HFF-Myc (cell line): ENCODE measurements around the gene ASB10.

Experiments
- DNase-seq: peaks from one replicate; pipeline ENCODE4 v3.0.0-alpha.2; 2011; ENCODE audit warnings: low read depth; ENCODE audit errors: extremely low read depth
- H3K4me3 ChIP-seq: replicated peaks from 2 replicates; pipeline ENCODE4 v1.5.1; 2011; ENCODE audit warnings: low read depth, mild to moderate bottlenecking, control low read depth, low read length
- TF ChIP-seq, protein P1 (sequence below): IDR thresholded peaks from 2 replicates; pipeline ENCODE4 v1.5.1; 2012; ENCODE audit warnings: mild to moderate bottlenecking, low read depth, low read length, control low read depth; ENCODE audit errors: missing control alignments

The ASB10 gene

DNA sequence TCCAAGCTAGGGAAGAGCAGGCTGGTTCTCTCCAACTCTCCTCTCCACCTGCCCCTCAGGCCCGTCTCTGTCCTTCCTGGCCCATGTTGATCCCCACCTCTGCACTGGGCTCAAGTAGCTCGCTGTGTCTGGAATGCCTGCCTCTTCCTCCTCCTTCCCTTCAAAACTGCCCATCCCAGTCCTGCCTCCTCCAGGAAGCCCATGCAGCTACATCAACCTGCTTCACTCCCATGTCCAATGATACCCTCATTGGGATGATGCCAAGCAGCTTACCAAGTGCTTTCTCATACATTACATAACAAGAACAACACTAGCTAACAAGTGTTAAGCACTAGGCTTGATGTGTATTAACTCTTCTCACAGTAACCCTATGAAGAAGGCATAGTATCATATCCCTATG, 8.2 kb downstream of the ASB10 start:
- TF ChIP-seq, protein P1, sequence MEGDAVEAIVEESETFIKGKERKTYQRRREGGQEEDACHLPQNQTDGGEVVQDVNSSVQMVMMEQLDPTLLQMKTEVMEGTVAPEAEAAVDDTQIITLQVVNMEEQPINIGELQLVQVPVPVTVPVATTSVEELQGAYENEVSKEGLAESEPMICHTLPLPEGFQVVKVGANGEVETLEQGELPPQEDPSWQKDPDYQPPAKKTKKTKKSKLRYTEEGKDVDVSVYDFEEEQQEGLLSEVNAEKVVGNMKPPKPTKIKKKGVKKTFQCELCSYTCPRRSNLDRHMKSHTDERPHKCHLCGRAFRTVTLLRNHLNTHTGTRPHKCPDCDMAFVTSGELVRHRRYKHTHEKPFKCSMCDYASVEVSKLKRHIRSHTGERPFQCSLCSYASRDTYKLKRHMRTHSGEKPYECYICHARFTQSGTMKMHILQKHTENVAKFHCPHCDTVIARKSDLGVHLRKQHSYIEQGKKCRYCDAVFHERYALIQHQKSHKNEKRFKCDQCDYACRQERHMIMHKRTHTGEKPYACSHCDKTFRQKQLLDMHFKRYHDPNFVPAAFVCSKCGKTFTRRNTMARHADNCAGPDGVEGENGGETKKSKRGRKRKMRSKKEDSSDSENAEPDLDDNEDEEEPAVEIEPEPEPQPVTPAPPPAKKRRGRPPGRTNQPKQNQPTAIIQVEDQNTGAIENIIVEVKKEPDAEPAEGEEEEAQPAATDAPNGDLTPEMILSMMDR: no peak
- no peak for DNase-seq
- H3K4me3 ChIP-seq: no peak overlapping the region

- TF ChIP-seq, protein P1: no peak
- no peak for DNase-seq
- no peak overlapping the region for H3K4me3 ChIP-seq
These were observed 8.8 kb downstream of the ASB10 start for GRCh38 chr7:151178236-151178635.

DNA sequence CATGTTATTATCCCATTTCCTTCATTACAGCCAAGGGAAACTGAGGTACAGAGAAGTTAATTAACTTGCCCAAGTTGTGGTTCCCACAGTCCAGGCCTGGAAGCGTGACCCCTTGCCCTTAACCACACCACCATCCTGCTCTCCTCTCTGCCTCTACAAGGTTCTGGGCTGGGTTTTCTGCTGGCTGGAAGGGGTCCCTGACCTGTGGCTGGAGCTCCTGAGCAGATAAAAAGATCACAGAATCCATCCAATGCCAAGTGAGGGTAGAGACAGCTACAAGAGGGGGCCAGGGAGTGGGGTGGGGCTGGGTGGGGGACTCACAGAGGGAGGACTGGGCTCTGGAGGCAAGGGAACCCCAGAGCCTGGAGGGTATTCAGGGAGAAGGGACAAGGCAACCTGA, 9.7 kb downstream of the ASB10 start:
- no peak overlapping the region for H3K4me3 ChIP-seq
- DNase-seq: no peak
- TF ChIP-seq, protein P1: no peak

GRCh38 chr7:151176401-151176800, 10.6 kb downstream of the ASB10 start:
- no peak for DNase-seq
- H3K4me3 ChIP-seq: no peak overlapping the region
- TF ChIP-seq, protein P1: no peak

GRCh38 chr7:151175793-151176311, 11.2 kb downstream of the ASB10 start:
- H3K4me3 ChIP-seq: no peak overlapping the region
- DNase-seq: no peak
- TF ChIP-seq, protein P1: no peak

GRCh38 chr7:151175047-151175792, 11.8 kb downstream of the ASB10 start:
- H3K4me3 ChIP-seq: no peak overlapping the region
- TF ChIP-seq, protein P1: no peak
- no peak for DNase-seq
